ENCODE results near the gene RPE.

The RPE gene

GRCh38 chr2:210002158-210003157 lies at the start of gene RPE:
TSS of gene RPE (plus strand) at chr2:210002638. CDS start at chr2:210002662, 24 bp downstream.
- DNase-seq = peak; percentile 98

GRCh38 chr2:209956271-209956670 lies 46.2 kb upstream of the RPE start:
- no peak for DNase-seq

- no peak for DNase-seq
These were observed 44.4 kb upstream of the RPE start for GRCh38 chr2:209958016-209958415.

GRCh38 chr2:209960045-209960444 lies 42.4 kb upstream of the RPE start:
- no peak for DNase-seq

GRCh38 chr2:209960676-209961630 lies 41.5 kb upstream of the RPE start:
- peak; percentile 58 for DNase-seq

GRCh38 chr2:209965723-209966122 lies 36.7 kb upstream of the RPE start:
- DNase-seq = no peak

- no peak for DNase-seq
These were observed 32.7 kb upstream of the RPE start for GRCh38 chr2:209969692-209970091.

GRCh38 chr2:209970271-209970670 lies 32.2 kb upstream of the RPE start:
- no peak for DNase-seq

- no peak for DNase-seq
These were observed 31.7 kb upstream of the RPE start for GRCh38 chr2:209970711-209971110.

- DNase-seq = no peak
These were observed 29.1 kb upstream of the RPE start for GRCh38 chr2:209973328-209973727.

- DNase-seq = no peak
These were observed 27.9 kb upstream of the RPE start for GRCh38 chr2:209974576-209974975.

- DNase-seq = no peak
These were observed 25.6 kb upstream of the RPE start for GRCh38 chr2:209976698-209977385.

- DNase-seq = peak; percentile 18
These were observed 24.8 kb upstream of the RPE start for GRCh38 chr2:209977386-209978239.

- DNase-seq = no peak
These were observed 18.1 kb upstream of the RPE start for GRCh38 chr2:209984291-209984690.

- DNase-seq = no peak
These were observed 16.6 kb upstream of the RPE start for GRCh38 chr2:209985874-209986273.

GRCh38 chr2:209986415-209986814 lies 16.0 kb upstream of the RPE start:
- no peak for DNase-seq

- no peak for DNase-seq
These were observed 14.4 kb upstream of the RPE start for GRCh38 chr2:209988010-209988409.

- no peak for DNase-seq
These were observed 11.6 kb upstream of the RPE start for GRCh38 chr2:209990838-209991237.

GRCh38 chr2:209993968-209994367 lies 8.5 kb upstream of the RPE start:
- DNase-seq = no peak

- DNase-seq = no peak
These were observed 3.8 kb upstream of the RPE start for GRCh38 chr2:209998596-209998995.

GRCh38 chr2:210000464-210001324 lies 1.7 kb upstream of the RPE start:
- DNase-seq = no peak
